ENCODE data around the gene RAF1.

DNA sequence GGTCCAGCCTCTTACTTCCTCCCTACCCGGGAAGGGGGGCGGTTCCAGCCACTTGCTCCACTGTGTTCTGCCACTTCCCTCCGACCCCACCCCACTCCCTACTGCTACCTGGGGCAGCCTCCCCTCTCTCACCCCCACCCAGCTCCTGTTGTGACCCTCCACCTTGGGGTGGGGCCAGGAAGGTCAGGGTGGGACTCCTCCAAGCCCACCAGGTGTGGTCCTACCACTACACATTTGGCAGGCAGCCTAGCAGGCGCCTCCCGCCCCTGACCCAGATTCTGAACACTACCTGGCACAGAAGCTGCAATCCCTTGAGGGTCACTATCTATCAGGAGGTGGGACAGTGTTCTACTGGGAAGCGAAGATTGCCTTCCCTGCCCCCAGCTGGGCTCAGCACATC is 13.7 kb upstream of the RAF1 start:
- TF ChIP-seq, protein P1, sequence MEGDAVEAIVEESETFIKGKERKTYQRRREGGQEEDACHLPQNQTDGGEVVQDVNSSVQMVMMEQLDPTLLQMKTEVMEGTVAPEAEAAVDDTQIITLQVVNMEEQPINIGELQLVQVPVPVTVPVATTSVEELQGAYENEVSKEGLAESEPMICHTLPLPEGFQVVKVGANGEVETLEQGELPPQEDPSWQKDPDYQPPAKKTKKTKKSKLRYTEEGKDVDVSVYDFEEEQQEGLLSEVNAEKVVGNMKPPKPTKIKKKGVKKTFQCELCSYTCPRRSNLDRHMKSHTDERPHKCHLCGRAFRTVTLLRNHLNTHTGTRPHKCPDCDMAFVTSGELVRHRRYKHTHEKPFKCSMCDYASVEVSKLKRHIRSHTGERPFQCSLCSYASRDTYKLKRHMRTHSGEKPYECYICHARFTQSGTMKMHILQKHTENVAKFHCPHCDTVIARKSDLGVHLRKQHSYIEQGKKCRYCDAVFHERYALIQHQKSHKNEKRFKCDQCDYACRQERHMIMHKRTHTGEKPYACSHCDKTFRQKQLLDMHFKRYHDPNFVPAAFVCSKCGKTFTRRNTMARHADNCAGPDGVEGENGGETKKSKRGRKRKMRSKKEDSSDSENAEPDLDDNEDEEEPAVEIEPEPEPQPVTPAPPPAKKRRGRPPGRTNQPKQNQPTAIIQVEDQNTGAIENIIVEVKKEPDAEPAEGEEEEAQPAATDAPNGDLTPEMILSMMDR (IDR thresholded peaks at IDR 0.05) = no peak
- TF ChIP-seq POLR2A (IDR thresholded peaks at IDR 0.05) (no peak), POLR2AphosphoS5 (IDR thresholded peaks at IDR 0.05) (no peak), EP300 (IDR thresholded peaks at IDR 0.05) (no peak)

Measured in stomach (tissue), 4 donors.